WI38 (cell line): Measurements from ENCODE around the gene RBM23.
"Not testable (repeated sequence)": the region's sequence is repeated elsewhere in the genome, so short reads cannot be mapped to it uniquely, and the experiment has no call there.

Source experiments
- H3K4me3 ChIP-seq: 2 replicates; pipeline ENCODE4 v1.5.1; 2011; ENCODE audit warnings: low read depth, mild to moderate bottlenecking, control low read depth, low read length
- TF ChIP-seq, protein P1 (sequence below): IDR thresholded peaks from 2 replicates; pipeline ENCODE4 v1.5.1; 2012; ENCODE audit warnings: low read depth, mild to moderate bottlenecking, control low read depth, low read length

RBM23 gene

DNA sequence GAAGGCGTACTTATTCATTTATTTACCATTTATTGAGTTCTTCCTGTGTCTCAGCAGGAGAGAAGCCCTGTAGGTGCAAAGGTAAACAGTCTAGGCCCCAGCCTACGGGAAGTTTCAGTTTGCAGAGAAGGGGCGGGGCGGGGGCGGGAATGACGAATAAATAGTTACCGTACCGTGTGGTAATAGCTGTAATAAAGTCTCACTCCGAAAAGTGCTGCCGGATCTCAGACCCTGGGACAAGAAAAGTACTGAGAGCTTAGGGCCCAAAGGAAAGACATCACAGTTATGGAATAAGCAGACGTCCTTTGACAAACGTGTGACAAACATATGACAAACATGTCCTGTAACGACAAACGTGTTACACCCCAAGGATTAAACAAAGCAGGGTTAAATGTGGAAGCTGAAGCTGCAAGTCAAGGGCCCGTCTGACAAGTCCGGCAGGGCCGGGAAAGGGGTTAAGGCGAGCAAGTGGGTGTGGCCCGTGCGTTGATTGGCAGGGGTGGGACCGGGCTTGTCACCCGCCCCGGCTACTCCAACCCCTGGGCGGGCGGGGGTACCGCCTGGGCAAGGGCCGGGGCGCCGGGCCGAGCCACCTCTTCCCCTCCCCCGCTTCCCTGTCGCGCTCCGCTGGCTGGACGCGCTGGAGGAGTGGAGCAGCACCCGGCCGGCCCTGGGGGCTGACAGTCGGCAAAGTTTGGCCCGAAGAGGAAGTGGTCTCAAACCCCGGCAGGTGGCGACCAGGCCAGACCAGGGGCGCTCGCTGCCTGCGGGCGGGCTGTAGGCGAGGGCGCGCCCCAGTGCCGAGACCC is 47.5 kb downstream of the RBM23 start, which contains the start of gene LRP10:
Gene LRP10, plus strand, starts transcription at position 517 of the 809 bp plus-strand sequence. CDS start 564 bp downstream, outside the sequence.
- H3K4me3 ChIP-seq = peak within 1 kb of the TSS; percentile 90
- TF ChIP-seq, protein P1, sequence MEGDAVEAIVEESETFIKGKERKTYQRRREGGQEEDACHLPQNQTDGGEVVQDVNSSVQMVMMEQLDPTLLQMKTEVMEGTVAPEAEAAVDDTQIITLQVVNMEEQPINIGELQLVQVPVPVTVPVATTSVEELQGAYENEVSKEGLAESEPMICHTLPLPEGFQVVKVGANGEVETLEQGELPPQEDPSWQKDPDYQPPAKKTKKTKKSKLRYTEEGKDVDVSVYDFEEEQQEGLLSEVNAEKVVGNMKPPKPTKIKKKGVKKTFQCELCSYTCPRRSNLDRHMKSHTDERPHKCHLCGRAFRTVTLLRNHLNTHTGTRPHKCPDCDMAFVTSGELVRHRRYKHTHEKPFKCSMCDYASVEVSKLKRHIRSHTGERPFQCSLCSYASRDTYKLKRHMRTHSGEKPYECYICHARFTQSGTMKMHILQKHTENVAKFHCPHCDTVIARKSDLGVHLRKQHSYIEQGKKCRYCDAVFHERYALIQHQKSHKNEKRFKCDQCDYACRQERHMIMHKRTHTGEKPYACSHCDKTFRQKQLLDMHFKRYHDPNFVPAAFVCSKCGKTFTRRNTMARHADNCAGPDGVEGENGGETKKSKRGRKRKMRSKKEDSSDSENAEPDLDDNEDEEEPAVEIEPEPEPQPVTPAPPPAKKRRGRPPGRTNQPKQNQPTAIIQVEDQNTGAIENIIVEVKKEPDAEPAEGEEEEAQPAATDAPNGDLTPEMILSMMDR = no peak

DNA sequence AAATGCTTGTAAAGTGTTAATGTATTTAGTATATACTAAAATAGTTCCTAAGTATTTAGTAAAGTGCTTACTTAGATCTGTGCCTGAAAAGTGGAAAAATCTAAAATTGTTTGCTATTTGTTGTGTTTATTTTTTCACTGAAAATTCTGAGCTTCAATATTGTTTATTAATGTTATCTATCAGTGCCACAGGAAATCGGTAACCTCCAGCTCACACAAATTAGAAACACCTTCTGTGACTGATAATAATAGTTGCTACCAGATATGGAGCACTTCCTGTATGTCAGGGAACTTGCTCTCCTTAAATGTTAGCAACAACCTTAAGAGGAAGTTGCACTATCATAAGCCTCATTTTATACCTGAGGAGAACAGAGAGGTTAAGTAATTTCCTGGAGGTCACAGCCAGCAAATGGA is 48.1 kb downstream of the RBM23 start:
- peak overlapping the region; percentile 90 for H3K4me3 ChIP-seq

DNA sequence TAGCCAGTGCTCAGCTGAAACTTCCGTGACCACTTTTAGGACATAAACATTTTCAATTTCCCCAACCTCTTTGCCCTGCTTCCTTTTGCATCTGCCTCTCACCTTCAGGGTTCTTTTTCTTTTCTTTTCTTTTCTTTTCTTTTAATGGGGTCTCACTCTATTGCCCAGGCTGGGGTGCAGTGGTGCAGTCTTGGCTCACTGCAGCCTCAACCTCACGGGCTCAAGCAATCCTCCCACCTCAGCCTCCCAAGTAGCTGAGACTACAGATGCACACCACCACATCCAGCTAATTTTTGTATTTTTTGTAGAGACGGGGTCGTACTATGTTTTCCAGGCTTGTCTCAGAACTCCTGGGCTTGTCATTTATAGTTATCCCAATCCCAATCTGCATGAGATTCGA is 52.1 kb downstream of the RBM23 start:
- H3K4me3 ChIP-seq = no peak overlapping the region
- TF ChIP-seq, protein P1 = no peak

More for the DNA sequence above, 48.1 kb downstream of the RBM23 start:
- TF ChIP-seq, protein P1 = no peak

DNA sequence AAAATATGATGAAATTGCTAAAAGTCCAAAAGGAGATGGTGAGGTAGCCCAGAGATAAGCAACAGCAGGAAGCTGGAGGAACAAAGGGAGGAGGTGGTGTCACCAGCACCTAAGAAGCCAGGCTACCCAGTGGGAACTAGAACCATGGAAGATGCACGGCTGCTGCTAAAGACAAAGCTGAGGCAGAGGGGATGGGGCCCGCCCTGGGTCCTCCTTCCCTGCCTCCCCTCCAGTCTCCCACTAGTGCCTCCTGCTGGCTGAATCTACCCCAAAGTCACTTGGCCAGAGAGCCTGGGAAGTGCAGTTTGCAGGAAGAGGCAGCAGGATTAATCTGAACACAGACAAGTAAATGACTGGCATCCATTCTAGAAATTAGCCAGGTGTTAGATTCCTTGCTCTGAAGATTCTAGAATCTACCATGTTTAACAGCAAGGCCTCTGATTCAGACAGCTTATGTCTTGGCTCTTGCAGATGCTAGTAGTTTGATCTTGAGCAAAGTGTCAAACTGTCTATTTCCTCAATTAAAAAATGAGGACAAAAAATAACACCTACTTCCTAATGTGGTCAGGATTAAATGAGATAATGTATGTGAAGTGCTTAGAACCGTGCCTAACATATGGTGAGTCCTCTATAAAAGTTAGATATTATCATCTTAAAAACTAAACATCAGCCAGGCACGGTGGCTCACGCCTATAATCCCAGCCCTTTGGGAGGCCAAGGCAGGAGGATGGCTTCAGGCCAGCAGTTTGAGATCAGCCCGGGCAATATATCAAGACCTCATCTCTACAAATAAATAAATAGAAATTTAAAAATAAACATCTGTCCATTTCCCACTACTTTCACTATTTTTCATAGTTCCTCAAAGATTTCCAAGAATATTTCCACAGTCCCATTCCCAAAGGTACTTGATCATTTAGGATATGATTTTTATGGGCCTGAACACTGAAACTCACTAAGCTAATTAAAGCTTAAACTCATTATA is 53.2 kb downstream of the RBM23 start:
- no peak overlapping the region for H3K4me3 ChIP-seq
- TF ChIP-seq, protein P1 = 0 out of 2 replicates have a peak, but pooled peaks have one; percentile 10

DNA sequence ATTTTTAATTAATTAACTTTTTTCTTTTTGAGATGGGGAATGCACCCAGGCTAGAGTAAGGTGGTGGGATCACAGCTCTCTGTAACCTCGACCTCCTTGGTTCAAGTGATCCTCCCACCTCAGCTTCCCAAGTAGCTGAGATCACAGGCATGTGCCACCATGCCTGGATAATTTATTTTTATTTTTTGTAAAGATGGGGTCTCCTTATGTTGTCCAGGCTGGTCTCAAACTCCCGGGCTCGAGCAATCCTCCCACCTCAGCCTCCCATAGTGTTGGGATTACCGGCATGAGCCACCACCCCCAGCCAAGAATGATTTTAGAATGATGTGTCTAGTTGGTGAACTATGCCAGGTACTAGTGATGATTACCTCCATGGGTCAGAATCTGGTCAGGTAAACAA is 54.0 kb downstream of the RBM23 start:
- TF ChIP-seq, protein P1 = no peak
- no peak overlapping the region for H3K4me3 ChIP-seq

DNA sequence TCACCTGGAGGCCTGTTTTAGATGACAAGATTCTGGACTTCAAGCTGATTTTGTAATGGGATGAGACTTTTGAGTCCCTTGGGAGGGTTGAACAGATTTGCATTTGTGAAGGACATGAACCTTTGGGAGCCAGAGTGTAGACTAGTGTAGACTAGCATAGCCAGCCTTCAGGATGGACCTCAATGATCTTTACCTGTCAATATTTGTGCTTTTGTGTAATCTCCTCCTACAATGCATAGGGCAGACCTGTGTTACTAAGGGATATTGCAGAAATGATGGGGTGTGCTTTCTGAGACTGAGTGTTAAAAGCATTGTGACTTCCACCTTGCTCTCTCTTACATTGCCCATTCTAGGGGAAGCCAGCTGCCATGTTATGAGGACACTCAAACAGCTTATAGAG is 57.3 kb downstream of the RBM23 start:
- TF ChIP-seq, protein P1 = no peak
- H3K4me3 ChIP-seq = no peak overlapping the region

DNA sequence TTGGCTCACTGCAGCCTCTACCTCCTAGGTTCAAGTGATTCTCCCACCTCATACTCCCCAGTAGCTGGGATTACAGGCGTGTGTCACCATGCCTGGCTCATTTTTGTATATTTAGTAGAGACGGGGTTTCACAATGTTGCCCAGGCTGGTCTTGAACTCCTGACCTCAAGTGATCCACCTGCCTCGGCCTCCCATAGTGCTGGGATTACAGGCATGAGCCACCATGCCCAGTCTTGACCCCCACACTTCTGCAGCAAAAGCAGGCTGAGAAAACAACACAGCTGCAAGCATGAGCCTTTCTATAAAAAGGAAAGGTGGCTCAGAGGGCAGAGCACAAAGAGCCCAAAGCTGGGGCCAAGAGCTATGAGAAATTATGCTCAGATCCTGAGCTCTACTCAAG is 58.6 kb downstream of the RBM23 start:
- H3K4me3 ChIP-seq = not testable (repeated sequence)
